HuH-7.5 (cell line): ENCODE data around the gene NR2F2.

Source experiments
- DNase-seq: peaks from one replicate; pipeline ENCODE4 v3.0.0; 2011; ENCODE audit warnings: low spot score

The NR2F2 gene

GRCh38 chr15:96330450-96331143 lies at the start of gene NR2F2:
Gene NR2F2, plus strand, starts transcription at chr15:96330700. Its CDS starts 1,406 bp downstream, at chr15:96332106.
- peak; percentile 99 for DNase-seq

DNA sequence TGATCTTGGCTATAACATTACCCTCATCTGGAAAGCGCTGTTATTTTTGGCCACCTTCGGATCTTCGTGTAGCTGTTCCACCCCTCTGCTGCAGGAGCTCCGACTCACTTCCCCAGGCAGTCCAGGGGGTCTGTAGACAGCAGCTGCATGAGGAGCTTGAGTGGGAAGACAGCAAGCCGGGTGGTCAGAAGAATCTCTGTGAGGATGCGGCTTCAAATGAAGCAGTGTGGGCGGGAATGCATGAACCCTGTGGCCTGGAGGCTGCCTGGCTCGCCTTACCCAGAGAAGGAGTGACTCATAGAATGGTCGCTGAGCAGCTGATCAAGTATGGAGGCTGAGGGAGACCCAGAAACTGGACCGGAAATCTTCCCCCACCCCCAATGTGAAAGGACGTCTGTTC lies 45.2 kb upstream of the NR2F2 start:
- no peak for DNase-seq

DNA sequence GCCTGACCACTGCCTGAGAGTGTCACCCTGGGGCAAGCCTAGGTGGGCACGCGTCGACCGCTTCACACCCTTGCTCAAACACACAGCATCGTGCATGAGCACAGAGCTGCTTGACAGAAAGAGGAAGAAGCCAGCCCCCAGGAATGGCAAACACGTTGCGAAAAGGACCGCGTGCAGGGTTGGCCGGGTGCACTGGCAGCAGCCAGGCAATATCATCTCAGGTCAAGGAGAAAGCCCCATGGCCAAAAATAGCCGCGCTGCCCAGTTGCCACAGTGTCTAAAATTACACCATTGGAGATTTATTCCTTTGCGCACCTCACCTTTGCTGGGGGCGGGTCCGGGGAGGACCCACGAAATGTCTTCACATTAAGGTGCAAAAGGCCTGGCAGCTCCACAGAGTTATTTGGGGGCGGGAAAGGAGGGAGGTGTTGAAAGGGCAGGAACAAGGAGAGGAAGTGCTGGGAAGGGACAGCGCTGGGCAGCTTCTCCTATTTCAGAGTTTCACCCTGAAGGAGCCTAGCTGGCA lies 44.7 kb upstream of the NR2F2 start:
- no peak for DNase-seq

GRCh38 chr15:96290679-96291078 lies 39.8 kb upstream of the NR2F2 start:
- DNase-seq: no peak

DNA sequence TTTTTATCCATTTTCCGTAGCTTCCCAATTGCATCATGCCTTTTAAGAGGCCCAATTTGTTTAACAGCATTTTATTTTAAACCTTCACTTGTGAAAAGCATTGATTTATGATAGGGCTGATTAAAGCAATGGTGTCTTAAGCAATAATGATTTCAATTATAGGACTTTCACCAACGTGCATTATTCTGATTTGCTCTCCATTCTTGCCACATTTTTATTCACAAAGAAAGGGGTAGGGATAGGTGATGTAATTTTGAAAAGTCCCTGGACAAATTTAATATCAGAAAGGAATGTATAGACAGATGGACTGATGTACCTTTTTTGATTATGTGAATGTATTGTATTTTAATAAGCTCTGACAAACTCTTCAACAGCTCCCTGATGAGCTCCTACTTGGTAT lies 37.9 kb upstream of the NR2F2 start:
- no peak for DNase-seq

DNA sequence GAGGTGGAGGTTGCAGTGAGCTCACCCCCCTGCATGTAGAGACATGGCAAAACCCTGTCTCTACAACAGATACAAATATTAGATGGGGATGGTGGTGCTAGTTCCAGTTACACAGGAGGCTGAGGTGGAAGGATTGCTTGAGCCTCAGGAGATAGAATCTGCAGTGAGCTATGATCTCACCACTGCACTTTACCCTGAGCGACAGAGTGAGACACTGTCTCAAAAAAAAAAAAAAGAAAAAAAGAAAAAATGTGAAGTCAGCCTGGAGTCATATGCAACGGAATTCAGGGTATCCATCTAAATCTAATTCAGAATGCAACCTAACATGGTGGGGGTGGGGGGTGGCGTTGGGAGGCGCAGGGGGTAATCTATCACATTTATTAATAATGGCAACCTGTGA lies 37.1 kb upstream of the NR2F2 start:
- no peak for DNase-seq

GRCh38 chr15:96294766-96295165 lies 35.7 kb upstream of the NR2F2 start:
- DNase-seq: no peak

GRCh38 chr15:96296264-96296663 lies 34.2 kb upstream of the NR2F2 start:
- DNase-seq: no peak

DNA sequence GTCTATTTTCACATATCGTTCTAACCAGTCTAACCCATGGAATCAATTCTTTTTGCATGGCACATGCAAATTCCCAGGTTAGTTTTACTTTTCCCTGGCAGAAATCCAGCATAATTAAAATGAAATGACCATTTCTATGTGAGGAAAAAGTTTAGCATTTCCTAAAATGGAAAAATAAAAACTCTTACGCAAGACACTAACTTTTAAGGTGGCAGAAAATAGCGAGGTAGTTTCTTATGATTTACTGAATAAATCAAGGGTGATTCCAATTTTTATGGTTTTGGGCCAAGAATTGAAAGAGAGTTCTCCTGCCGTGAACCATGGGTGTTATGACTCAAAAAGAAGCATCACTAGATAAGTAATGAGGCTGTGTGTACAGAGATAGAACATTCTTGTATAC lies 32.7 kb upstream of the NR2F2 start:
- DNase-seq: no peak

- no peak for DNase-seq
Observed at GRCh38 chr15:96298217-96298616, 32.3 kb upstream of the NR2F2 start.

- no peak for DNase-seq
Observed at GRCh38 chr15:96300836-96301235, 29.7 kb upstream of the NR2F2 start.

GRCh38 chr15:96303503-96304056 lies 26.9 kb upstream of the NR2F2 start:
- no peak for DNase-seq

DNA sequence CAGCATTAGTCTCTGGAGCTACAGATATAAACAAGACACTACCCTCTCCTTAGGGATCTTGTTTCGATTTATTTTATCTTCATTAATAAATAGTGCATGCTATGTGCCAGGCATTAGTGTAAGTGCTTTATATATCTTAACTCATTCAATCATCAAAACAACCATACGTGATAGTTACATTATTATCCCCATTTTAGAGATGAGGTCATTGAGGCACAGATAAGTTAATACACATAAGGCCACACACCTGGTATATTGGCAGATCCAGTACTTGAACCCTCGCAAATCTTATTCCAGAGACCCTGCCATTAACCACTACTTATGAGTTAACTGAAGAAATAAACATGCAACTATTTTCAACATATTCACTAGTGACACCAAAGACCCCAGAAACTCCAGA lies 25.7 kb upstream of the NR2F2 start:
- no peak for DNase-seq

- DNase-seq: no peak
Observed at GRCh38 chr15:96306321-96306720, 24.2 kb upstream of the NR2F2 start.

- DNase-seq: no peak
Observed at GRCh38 chr15:96307856-96308394, 22.6 kb upstream of the NR2F2 start.

- no peak for DNase-seq
Observed at GRCh38 chr15:96309143-96309660, 21.3 kb upstream of the NR2F2 start.

DNA sequence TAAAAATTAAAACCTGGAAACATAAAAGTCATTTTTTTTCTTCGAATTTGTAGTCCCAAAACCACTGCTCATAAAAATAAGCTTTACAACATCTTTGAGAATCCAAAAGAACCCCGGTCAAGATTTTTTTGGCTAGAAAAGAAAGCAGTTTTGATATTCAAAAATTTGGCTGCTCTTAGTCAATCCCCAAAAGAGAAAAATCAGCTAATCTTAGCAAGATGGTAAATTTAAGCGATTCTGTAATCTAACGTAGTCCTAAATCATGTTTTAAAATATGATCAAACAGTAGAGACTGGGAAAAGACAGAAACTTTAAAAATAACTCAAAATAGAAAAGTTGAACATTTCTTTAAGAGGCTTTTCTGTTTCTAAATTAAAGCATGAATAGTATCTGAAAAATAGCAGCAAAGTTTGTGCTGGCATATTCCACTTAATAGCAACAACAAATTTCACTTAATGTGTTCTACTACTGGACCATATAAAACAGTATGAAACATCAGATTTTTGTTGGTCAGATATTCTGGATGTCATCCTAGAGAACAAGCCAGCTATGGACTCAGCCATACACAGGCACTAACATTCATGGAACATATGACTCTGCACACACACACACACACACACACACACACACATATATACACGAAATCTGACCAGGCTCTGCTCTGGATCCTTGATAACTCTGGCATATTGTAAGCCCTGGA lies 19.1 kb upstream of the NR2F2 start:
- no peak for DNase-seq

DNA sequence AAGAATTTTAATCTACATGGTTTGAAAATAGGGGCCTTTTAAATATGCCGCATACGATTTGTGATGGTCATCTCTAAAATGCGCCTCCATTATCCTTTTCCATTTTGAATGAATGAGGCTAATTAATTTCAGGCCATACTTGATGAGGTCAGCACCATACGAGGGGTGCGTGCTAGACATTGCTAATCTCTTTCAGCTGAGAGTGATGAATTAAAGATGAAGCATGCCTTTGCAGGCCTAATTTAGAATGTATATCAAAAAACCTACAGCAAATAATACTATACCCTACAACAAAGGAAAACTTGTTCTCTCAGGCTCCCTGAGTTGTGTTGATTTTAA lies 18.6 kb upstream of the NR2F2 start:
- no peak for DNase-seq

GRCh38 chr15:96312641-96313335 lies 17.7 kb upstream of the NR2F2 start:
- DNase-seq: no peak

DNA sequence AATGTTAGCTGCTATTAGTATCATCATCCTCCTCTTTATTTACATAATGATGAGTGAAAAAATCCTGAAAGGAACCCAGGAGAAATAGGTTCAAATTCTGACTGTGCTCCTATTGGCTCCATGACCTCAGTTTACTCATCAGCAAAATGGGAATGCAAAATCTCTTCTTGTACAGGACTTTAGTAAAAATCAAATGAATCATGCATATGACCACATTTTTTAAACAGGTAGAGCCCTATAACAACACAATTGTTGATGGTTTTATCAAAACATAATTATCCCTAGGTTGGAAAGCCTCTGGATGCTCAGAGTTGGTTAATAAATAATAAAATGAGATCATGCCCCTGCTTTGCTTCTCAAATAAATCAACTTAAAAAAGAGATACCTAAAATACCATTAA lies 16.0 kb upstream of the NR2F2 start:
- DNase-seq: no peak

- no peak for DNase-seq
Observed at GRCh38 chr15:96314963-96315362, 15.5 kb upstream of the NR2F2 start.

- no peak for DNase-seq
Observed at GRCh38 chr15:96316953-96317629, 13.4 kb upstream of the NR2F2 start.
